Measurements from ENCODE around the gene IPO11. TPM values are rescaled to one million over a fixed set of nuclear protein-coding genes. Genes with fewer than 3 reads are reported as not detected.

IPO11 gene
- total RNA-seq, 4 donors from 2014 or later = 12.0 to 23.7 (median 20.8) TPM

DNA sequence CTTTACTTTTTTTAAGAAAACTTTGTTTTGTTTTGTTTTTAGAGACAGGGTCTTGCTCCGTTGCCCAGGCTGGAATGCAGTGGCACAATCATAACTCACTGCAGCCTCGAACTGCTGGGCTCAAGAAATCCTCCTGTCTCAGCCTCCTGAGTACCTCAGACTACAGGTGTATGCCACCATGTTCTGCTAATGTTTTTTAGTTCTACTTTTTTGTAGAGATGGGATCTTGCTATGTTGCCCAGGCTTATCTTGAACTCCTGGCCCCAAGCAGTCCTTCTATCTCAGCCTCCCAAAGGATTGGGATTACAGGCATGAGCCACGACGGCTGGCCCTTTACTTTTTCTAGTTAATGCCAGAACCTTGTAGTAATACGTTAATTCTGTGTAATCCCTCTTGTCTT lies 36.0 kb downstream of the IPO11 start:
- Histone ChIP-seq H3K4me3 (no peak overlapping the region), H3K9me3 (no peaks in the 10 kb centered on the region), H3K27me3 (no peaks in the 10 kb centered on the region), H3K27ac (no peak overlapping the region), H3K4me1 (no peaks in the 10 kb centered on the region), H3K36me3 (peaks cover 24% of the 10 kb centered on the region)
- 97% methylated on average over 5 of the region's 5 CpGs for WGBS
- DNase-seq (ENCODE audit: low spot score in 2 of 2) = no peak
- TF ChIP-seq POLR2A (IDR thresholded peaks at IDR 0.05) (no peak), EP300 (IDR thresholded peaks at IDR 0.05) (no peak), POLR2AphosphoS5 (IDR thresholded peaks at IDR 0.05) (no peak)
- TF ChIP-seq, protein P1, sequence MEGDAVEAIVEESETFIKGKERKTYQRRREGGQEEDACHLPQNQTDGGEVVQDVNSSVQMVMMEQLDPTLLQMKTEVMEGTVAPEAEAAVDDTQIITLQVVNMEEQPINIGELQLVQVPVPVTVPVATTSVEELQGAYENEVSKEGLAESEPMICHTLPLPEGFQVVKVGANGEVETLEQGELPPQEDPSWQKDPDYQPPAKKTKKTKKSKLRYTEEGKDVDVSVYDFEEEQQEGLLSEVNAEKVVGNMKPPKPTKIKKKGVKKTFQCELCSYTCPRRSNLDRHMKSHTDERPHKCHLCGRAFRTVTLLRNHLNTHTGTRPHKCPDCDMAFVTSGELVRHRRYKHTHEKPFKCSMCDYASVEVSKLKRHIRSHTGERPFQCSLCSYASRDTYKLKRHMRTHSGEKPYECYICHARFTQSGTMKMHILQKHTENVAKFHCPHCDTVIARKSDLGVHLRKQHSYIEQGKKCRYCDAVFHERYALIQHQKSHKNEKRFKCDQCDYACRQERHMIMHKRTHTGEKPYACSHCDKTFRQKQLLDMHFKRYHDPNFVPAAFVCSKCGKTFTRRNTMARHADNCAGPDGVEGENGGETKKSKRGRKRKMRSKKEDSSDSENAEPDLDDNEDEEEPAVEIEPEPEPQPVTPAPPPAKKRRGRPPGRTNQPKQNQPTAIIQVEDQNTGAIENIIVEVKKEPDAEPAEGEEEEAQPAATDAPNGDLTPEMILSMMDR (IDR thresholded peaks at IDR 0.05) = no peak

DNA sequence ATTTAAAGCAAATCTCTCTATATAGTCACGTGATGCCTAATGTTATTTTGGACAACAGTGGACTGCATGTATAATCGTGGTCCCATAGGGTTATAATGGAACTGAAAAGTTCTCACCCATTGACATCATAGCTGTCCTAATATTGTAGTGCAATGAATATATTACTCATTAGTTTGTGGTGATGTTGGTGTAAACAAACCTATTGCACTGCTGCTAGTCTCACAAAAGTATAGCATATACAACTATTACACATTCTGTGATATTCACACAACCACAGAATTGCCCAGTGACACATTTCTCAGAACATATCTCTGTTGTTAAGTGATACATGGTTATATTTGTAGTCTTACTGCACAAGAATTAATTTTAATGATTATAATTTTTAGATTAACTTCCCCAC lies 37.7 kb downstream of the IPO11 start:
- H3K27ac ChIP-seq = no peak overlapping the region
- no peaks in the 10 kb centered on the region for H3K27me3 ChIP-seq
- no peaks in the 10 kb centered on the region for H3K9me3 ChIP-seq
- 95% methylated on average over 2 of the region's 2 CpGs for WGBS
- H3K36me3 ChIP-seq = peaks cover 25% of the 10 kb centered on the region
- no peak overlapping the region for H3K4me3 ChIP-seq
- TF ChIP-seq POLR2AphosphoS5 (IDR thresholded peaks at IDR 0.05) (no peak), POLR2A (IDR thresholded peaks at IDR 0.05) (no peak)
- DNase-seq (ENCODE audit: low spot score in 2 of 2) = no peak
- H3K4me1 ChIP-seq = no peaks in the 10 kb centered on the region

DNA sequence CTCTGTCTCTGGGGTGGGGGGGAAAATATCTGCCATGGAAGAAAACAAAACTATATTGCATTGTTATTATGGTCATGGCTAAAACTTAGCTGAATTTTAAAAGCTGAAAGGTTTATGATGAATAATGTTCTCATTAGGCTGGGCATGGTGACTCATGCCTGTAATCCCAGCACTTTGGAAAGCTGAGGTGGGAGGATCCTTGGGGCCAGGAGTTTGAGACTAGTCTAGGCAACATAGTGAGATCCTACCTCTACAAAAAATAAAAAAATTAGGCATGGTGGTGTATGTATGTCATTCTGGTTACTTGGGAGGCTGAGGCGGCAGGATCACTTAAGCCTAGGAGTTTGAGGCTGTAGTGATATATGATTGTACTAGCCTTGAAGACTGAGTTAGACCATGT lies 44.5 kb downstream of the IPO11 start:
- Histone ChIP-seq H3K4me1 (no peaks in the 10 kb centered on the region), H3K4me3 (no peak overlapping the region), H3K9me3 (no peaks in the 10 kb centered on the region), H3K36me3 (peaks cover 7% of the 10 kb centered on the region), H3K27me3 (no peaks in the 10 kb centered on the region), H3K27ac (no peak overlapping the region)
- no peak for DNase-seq (ENCODE audit: low spot score in 2 of 2)
- 83% methylated on average over 1 of the region's 1 CpG for WGBS
- TF ChIP-seq, protein P1 (IDR thresholded peaks at IDR 0.05) = no peak
- TF ChIP-seq POLR2A (IDR thresholded peaks at IDR 0.05) (no peak), POLR2AphosphoS5 (IDR thresholded peaks at IDR 0.05) (no peak), EP300 (IDR thresholded peaks at IDR 0.05) (no peak)

DNA sequence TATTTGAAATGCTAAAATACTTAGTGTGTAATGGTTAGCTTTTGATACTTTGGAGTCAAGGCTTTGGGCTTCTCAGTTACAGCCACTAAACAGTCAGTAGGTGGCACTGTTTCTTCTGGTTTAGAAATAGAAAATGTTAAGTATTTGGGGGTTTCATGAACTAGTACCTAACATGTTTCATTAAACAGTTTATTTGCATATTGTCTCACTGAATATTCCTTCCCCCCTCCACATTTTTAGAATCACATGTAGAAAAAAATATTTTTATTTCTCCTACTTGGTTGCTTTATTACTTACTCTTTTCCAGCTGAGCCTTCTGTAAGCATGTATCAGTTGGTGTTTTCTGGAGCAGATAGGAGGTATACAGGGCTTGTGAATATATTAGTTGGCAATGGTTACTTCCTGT lies 48.0 kb downstream of the IPO11 start:
- Histone ChIP-seq H3K27me3 (no peaks in the 10 kb centered on the region), H3K27ac (no peak overlapping the region), H3K9me3 (no peaks in the 10 kb centered on the region), H3K4me3 (no peak overlapping the region), H3K4me1 (no peaks in the 10 kb centered on the region), H3K36me3 (no peaks in the 10 kb centered on the region)
- no peak for DNase-seq (ENCODE audit: low spot score in 2 of 2)
- TF ChIP-seq, protein P1 (IDR thresholded peaks at IDR 0.05) = peak; percentile 23 to 69
- TF ChIP-seq EP300 (IDR thresholded peaks at IDR 0.05) (no peak), POLR2AphosphoS5 (IDR thresholded peaks at IDR 0.05) (no peak), POLR2A (IDR thresholded peaks at IDR 0.05) (no peak)

DNA sequence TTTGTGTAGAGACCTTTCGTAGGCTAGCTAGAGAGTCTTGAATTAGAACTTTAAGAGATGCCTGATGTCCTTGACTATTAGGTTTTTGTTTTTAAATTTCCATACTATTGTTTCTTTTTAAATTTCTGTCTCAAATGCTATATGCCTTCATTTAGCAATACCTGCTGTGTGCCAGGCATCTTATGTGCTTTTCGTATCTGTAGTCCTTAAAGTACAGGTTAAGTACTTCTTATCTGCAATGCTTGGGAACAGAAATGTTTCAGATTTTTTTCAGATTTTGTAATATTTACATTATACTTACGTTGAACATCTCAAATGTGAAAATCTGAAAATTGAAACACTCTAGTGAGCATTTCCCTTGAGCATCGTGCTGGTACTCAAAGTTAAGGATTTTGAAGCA lies 49.0 kb downstream of the IPO11 start:
- Histone ChIP-seq H3K4me3 (no peak overlapping the region), H3K36me3 (no peaks in the 10 kb centered on the region), H3K9me3 (no peaks in the 10 kb centered on the region), H3K27ac (no peak overlapping the region), H3K4me1 (peaks cover 2% of the 10 kb centered on the region), H3K27me3 (no peaks in the 10 kb centered on the region)
- DNase-seq (ENCODE audit: low spot score in 2 of 2) = no peak
- 93% methylated on average over 4 of the region's 4 CpGs for WGBS
- TF ChIP-seq POLR2A (IDR thresholded peaks at IDR 0.05) = no peak
- TF ChIP-seq EP300 (IDR thresholded peaks at IDR 0.05) = no peak
- TF ChIP-seq, protein P1 (IDR thresholded peaks at IDR 0.05) = no peak
- TF ChIP-seq POLR2AphosphoS5 (IDR thresholded peaks at IDR 0.05) = no peak

All from suprapubic skin (tissue), 4 donors.